Measurements from ENCODE around the gene DNAJB11.
"Not testable (repeated sequence)": the region's sequence is repeated elsewhere in the genome, so short reads cannot be mapped to it uniquely, and the experiment has no call there.

The DNAJB11 gene

GRCh38 chr3:186552408-186553031, 18.0 kb upstream of the DNAJB11 start:
- no peak for DNase-seq

GRCh38 chr3:186564586-186564985, 5.9 kb upstream of the DNAJB11 start:
- no peak for DNase-seq

- DNase-seq: no peak
Observed at GRCh38 chr3:186566772-186567071, 3.8 kb upstream of the DNAJB11 start.

GRCh38 chr3:186567072-186567921, 3.2 kb upstream of the DNAJB11 start, which contains the start of gene TBCCD1:
TSS of gene TBCCD1 (minus strand) at chr3:186567339. CDS start at chr3:186564329, 3,010 bp downstream.
- DNase-seq: peak; percentile 97

GRCh38 chr3:186569361-186569760, 1.2 kb upstream of the DNAJB11 start:
- not testable (repeated sequence) for DNase-seq

GRCh38 chr3:186569779-186570095, 783 bp upstream of the DNAJB11 start:
- no peak for DNase-seq

GRCh38 chr3:186570941-186571643, 572 bp downstream of the DNAJB11 start:
- DNase-seq: no peak

- DNase-seq: no peak
Observed at GRCh38 chr3:186571644-186572013, 1.1 kb downstream of the DNAJB11 start.

GRCh38 chr3:186577521-186577920, 7.0 kb downstream of the DNAJB11 start:
- no peak for DNase-seq

- no peak for DNase-seq
Observed at GRCh38 chr3:186580785-186581184, 10.3 kb downstream of the DNAJB11 start.

GRCh38 chr3:186582541-186582940, 12.0 kb downstream of the DNAJB11 start:
- no peak for DNase-seq

GRCh38 chr3:186583831-186584230, 13.3 kb downstream of the DNAJB11 start:
- no peak for DNase-seq

GRCh38 chr3:186586245-186586644, 15.7 kb downstream of the DNAJB11 start:
- DNase-seq: not testable (repeated sequence)

GRCh38 chr3:186587183-186587582, 16.7 kb downstream of the DNAJB11 start:
- no peak for DNase-seq

GRCh38 chr3:186588632-186589031, 18.1 kb downstream of the DNAJB11 start:
- no peak for DNase-seq

- DNase-seq: no peak
Observed at GRCh38 chr3:186589121-186589520, 18.6 kb downstream of the DNAJB11 start.

- peak; percentile 31 for DNase-seq
Observed at GRCh38 chr3:186589856-186590579, 19.5 kb downstream of the DNAJB11 start.

- DNase-seq: no peak
Observed at GRCh38 chr3:186590580-186591295, 20.2 kb downstream of the DNAJB11 start.

GRCh38 chr3:186592682-186593081, 22.2 kb downstream of the DNAJB11 start:
- no peak for DNase-seq

- no peak for DNase-seq
Observed at GRCh38 chr3:186593862-186594261, 23.3 kb downstream of the DNAJB11 start.

- DNase-seq: no peak
Observed at GRCh38 chr3:186594591-186595113, 24.1 kb downstream of the DNAJB11 start.

GRCh38 chr3:186596568-186597287, 26.2 kb downstream of the DNAJB11 start:
- no peak for DNase-seq

All from CD4-positive, alpha-beta T cell treated with Interleukin-10 for 1 hour (primary cell).